HCT116 (cell line): ENCODE data around the gene MLPH. TPM values are rescaled to one million over a fixed set of nuclear protein-coding genes. Genes with fewer than 3 reads are reported as not detected.

Source experiments
- ATAC-seq: fragments of 200-7000 bp; cut with Tn5 transposase; 2 replicates; pipeline ENCODE4 v1.9.1; 2020; ENCODE audit warnings: mild to moderate bottlenecking, moderate library complexity
- BruUV-seq: library from RNA; stranded (reverse); fragments of 400-500 nt; replicated peaks from 2 replicates; lab custom pipeline; 2021; lab: Mats Ljungman, UMichigan
- CTCF ChIA-PET: fragments of 300-600 bp; sonication (Branson Sonifier 250); formaldehyde crosslinking; loops from one replicate; lab custom pipeline; 2021; ENCODE audit warnings: antibody characterized with exemption; lab: Charles Lee
- POLR2A ChIA-PET: fragments of 300-600, 350-600 bp; sonication (Branson Sonifier 250); formaldehyde crosslinking; loops from one replicate; lab custom pipeline; 2021; ENCODE audit warnings: antibody characterized with exemption; lab: Charles Lee
- RAD21 ChIA-PET, 2 experiments: fragments of 300-600 bp; sonication (Branson Sonifier 250); formaldehyde crosslinking; loops; one replicate each; lab custom pipeline; 2023; ENCODE audit warnings: low total read pairs in 2 of 2; ENCODE audit not compliant: uncharacterized antibody in 2 of 2, unreplicated experiment in 2 of 2, low non-redundant PET in 1 of 2; lab: Charles Lee
- DNase-seq: peaks from one replicate; pipeline ENCODE4 v3.0.0-alpha.2; 2010; ENCODE audit warnings: low read depth, low spot score
- H2AFZ ChIP-seq: fragments of 200-600 bp; shearing (Covaris generic), sonication (generic); 2 replicates; pipeline ENCODE4 v1.6.1; 2017; ENCODE audit warnings: low read depth, mixed run types, mixed read lengths, antibody characterized with exemption, low read length; ENCODE audit not compliant: poor library complexity, severe bottlenecking
- H3K27ac ChIP-seq: 2 replicates; pipeline ENCODE4 v1.5.1; 2012; ENCODE audit warnings: low read depth, low read length
- H3K27me3 ChIP-seq: fragments of 200-600 bp; sonication (generic); 2 replicates; pipeline ENCODE4 v1.6.1; 2016; ENCODE audit warnings: mixed run types, low read length, mixed read lengths; ENCODE audit not compliant: insufficient read depth
- H3K36me3 ChIP-seq, 2 experiments: fragments of 200-500 bp in 1 of 2; fragments of 200-600 bp in 1 of 2; sonication (Bioruptor generic) in 1 of 2; sonication (generic) in 1 of 2; 2 replicates each; pipeline versions ENCODE4 v1.5.1 to v1.6.1; 2014 to 2016; ENCODE audit warnings: low read length in 2 of 2, inconsistent platforms in 1 of 2, mixed read lengths in 1 of 2, mixed run types in 1 of 2; ENCODE audit not compliant: insufficient read depth in 2 of 2, control insufficient read depth in 1 of 2
- H3K4me1 ChIP-seq, 2 experiments: fragments of 200-600 bp in 1 of 2; sonication (generic) in 1 of 2; 2 replicates each; pipeline versions ENCODE4 v1.5.1 to v1.6.1; 2012 to 2017; ENCODE audit warnings: low read length in 2 of 2, inconsistent platforms in 1 of 2, mild to moderate bottlenecking in 1 of 2, mixed read lengths in 1 of 2, mixed run types in 1 of 2, moderate library complexity in 1 of 2; ENCODE audit not compliant: insufficient read depth in 2 of 2, control insufficient read depth in 1 of 2
- H3K4me2 ChIP-seq: fragments of 200-600 bp; sonication (generic); 2 replicates; pipeline ENCODE4 v1.6.1; 2017; ENCODE audit warnings: mixed run types, low read length, mixed read lengths
- H3K4me3 ChIP-seq, 2 experiments: fragments of 200-600 bp in 1 of 2; sonication (generic) in 1 of 2; replicated peaks in 1 of 2; 2 replicates each; pipeline ENCODE4 v1.5.1; 2011 to 2016; ENCODE audit warnings: low read length in 2 of 2, control low read depth in 1 of 2, low read depth in 1 of 2, mild to moderate bottlenecking in 1 of 2, mixed read lengths in 1 of 2, mixed run types in 1 of 2
- H3K79me2 ChIP-seq: fragments of 200-600 bp; sonication (generic); 2 replicates; pipeline ENCODE4 v1.6.1; 2017; ENCODE audit warnings: mild to moderate bottlenecking, mixed run types, low read length, moderate library complexity, mixed read lengths; ENCODE audit not compliant: insufficient read depth
- H3K9ac ChIP-seq: fragments of 200-600 bp; sonication (generic); 2 replicates; pipeline ENCODE4 v1.6.1; 2016; ENCODE audit warnings: low read length, mixed read lengths
- H3K9me2 ChIP-seq: fragments of 200-600 bp; sonication (generic), shearing (Covaris generic); 2 replicates; pipeline ENCODE4 v1.6.1; 2017; ENCODE audit warnings: mixed run types, mild to moderate bottlenecking, moderate library complexity; ENCODE audit not compliant: insufficient read depth
- H3K9me3 ChIP-seq, 2 experiments: fragments of 200-500 bp in 1 of 2; fragments of 200-600 bp in 1 of 2; sonication (Bioruptor generic) in 1 of 2; sonication (generic) in 1 of 2; 2 replicates each; pipeline ENCODE4 v1.6.1; 2014 to 2017; ENCODE audit warnings: low read length in 2 of 2, mixed read lengths in 2 of 2, inconsistent platforms in 1 of 2, low read depth in 1 of 2, mild to moderate bottlenecking in 1 of 2, mixed run types in 1 of 2, moderate library complexity in 1 of 2; ENCODE audit not compliant: control insufficient read depth in 1 of 2, insufficient read depth in 1 of 2
- H4K20me1 ChIP-seq: fragments of 200-600 bp; sonication (generic), shearing (Covaris generic); 2 replicates; pipeline ENCODE4 v1.6.1; 2017; ENCODE audit warnings: mixed run types, mild to moderate bottlenecking, moderate library complexity; ENCODE audit not compliant: insufficient read depth
- ATF3 ChIP-seq: IDR thresholded peaks from 2 replicates; pipeline ENCODE4 v1.6.1; 2012
- CBX3 ChIP-seq: IDR thresholded peaks from 2 replicates; pipeline ENCODE4 v1.6.1; 2012; ENCODE audit warnings: low read depth
- CEBPB ChIP-seq: IDR thresholded peaks from 2 replicates; pipeline ENCODE4 v1.6.1; 2012; ENCODE audit warnings: low read depth
- CTCF ChIP-seq, 3 experiments: fragments of 200-600 bp in 1 of 3; sonication (generic) in 1 of 3; IDR thresholded peaks in 2 of 3; conservative IDR thresholded peaks in 1 of 3; 2 replicates each; pipeline ENCODE4 v1.5.1; 2012 to 2017; ENCODE audit warnings: low read depth in 2 of 3, low read length in 2 of 3, antibody characterized with exemption in 1 of 3, borderline replicate concordance in 1 of 3, control low read depth in 1 of 3, mild to moderate bottlenecking in 1 of 3, mixed read lengths in 1 of 3, mixed run types in 1 of 3, moderate library complexity in 1 of 3; ENCODE audit not compliant: insufficient read depth in 1 of 3
- EGR1 ChIP-seq: IDR thresholded peaks from 2 replicates; pipeline ENCODE4 v1.6.1; 2012; ENCODE audit warnings: low read depth
- ELF1 ChIP-seq: IDR thresholded peaks from 2 replicates; pipeline ENCODE4 v1.6.1; 2012; ENCODE audit warnings: low read depth, borderline replicate concordance
- EZH2 ChIP-seq: fragments of 200-600 bp; sonication (generic); IDR thresholded peaks from 2 replicates; pipeline ENCODE4 v1.6.1; 2017; ENCODE audit warnings: antibody characterized with exemption, mixed run types
- EZH2phosphoT487 ChIP-seq: fragments of 200-600 bp; IDR thresholded peaks from 2 replicates; pipeline ENCODE4 v1.6.1; 2018; ENCODE audit warnings: antibody characterized with exemption, borderline replicate concordance
- FOSL1 ChIP-seq: IDR thresholded peaks from 2 replicates; pipeline ENCODE4 v1.6.1; 2012; ENCODE audit warnings: low read depth
- JUND ChIP-seq: IDR thresholded peaks from 2 replicates; pipeline ENCODE4 v1.6.1; 2012
- POLR2A ChIP-seq: IDR thresholded peaks from 2 replicates; pipeline ENCODE4 v1.7.0; 2011; ENCODE audit warnings: borderline replicate concordance; ENCODE audit not compliant: insufficient read depth, insufficient read length; ENCODE audit errors: extremely low read depth
- POLR2AphosphoS5 ChIP-seq: IDR thresholded peaks from 2 replicates; pipeline ENCODE4 v1.6.1; 2011; ENCODE audit warnings: mild to moderate bottlenecking, low read depth, low read length, moderate library complexity
- RAD21 ChIP-seq: IDR thresholded peaks from 2 replicates; pipeline ENCODE4 v1.6.1; 2012; ENCODE audit warnings: low read depth, mild to moderate bottlenecking
- REST ChIP-seq: IDR thresholded peaks from 2 replicates; pipeline ENCODE4 v1.6.1; 2012; ENCODE audit warnings: low read depth
- SIN3A ChIP-seq: IDR thresholded peaks from 2 replicates; pipeline ENCODE4 v1.6.1; 2012; ENCODE audit warnings: low read depth
- SRF ChIP-seq: IDR thresholded peaks from 2 replicates; pipeline ENCODE4 v1.6.1; 2012; ENCODE audit warnings: low read depth
- TCF7L2 ChIP-seq: IDR thresholded peaks from 2 replicates; pipeline ENCODE4 v1.7.0; 2011; ENCODE audit warnings: borderline replicate concordance, inconsistent platforms; ENCODE audit not compliant: insufficient read depth, insufficient read length; ENCODE audit errors: extremely low read depth
- ZBTB33 ChIP-seq: IDR thresholded peaks from 2 replicates; pipeline ENCODE4 v1.6.1; 2011; ENCODE audit warnings: mild to moderate bottlenecking, low read length, moderate library complexity; ENCODE audit not compliant: insufficient replicate concordance; ENCODE audit errors: extremely low read depth
- ZFX ChIP-seq: fragments of 450-650 bp; IDR thresholded peaks from 2 replicates; pipeline ENCODE4 v1.6.1; 2017
- intact Hi-C: fragments of 100-400 bp; cut with micrococcal nuclease; formaldehyde crosslinking; loops from 2 replicates; pipeline ENCODE4 v1.10.0; 2022
- total RNA-seq: library from RNA; stranded (reverse); gene quantifications from one replicate; pipeline ENCODE4 v1.2.1, GENCODE V29; 2021; ENCODE audit not compliant: unreplicated experiment

Gene MLPH
- total RNA-seq, 1 experiment from 2014 or later = 81.4 TPM

GRCh38 chr2:237450583-237450982 is 36.5 kb upstream of the MLPH start:
- no peaks in the 10 kb centered on the region for H3K27me3 ChIP-seq
- no peaks in the 10 kb centered on the region for H3K9me3 ChIP-seq
- H4K20me1 ChIP-seq = no peaks in the 10 kb centered on the region
- DNase-seq (no peak), ATAC-seq (no peak)
- no peaks in the 10 kb centered on the region for H3K9me2 ChIP-seq
- BruUV-seq = no TSS peak
- no peak overlapping the region for H3K4me2 ChIP-seq
- no peak overlapping the region for H3K27ac ChIP-seq
- TF ChIP-seq JUND (no peak), EZH2 (no peak), SRF (no peak), POLR2AphosphoS5 (no peak), ZBTB33 (no peak), CTCF (IDR thresholded peaks at IDR 0.05 in 2 of 3, conservative IDR thresholded peaks at IDR 0.05 in 1 of 3; ENCODE audit: borderline replicate concordance in 1 of 3, insufficient read depth in 1 of 3, low read depth in 2 of 3, low read length in 2 of 3) (no peak), EZH2phosphoT487 (no peak), ZFX (no peak), POLR2A (no peak), ELF1 (no peak), REST (no peak), TCF7L2 (no peak), CBX3 (no peak), RAD21 (no peak), EGR1 (no peak), FOSL1 (no peak), ATF3 (no peak), CEBPB (no peak), SIN3A (no peak)
- no peak overlapping the region for H3K4me3 ChIP-seq
- H2AFZ ChIP-seq = no peak overlapping the region
- RAD21 ChIA-PET = no interaction called here
- no peak overlapping the region for H3K9ac ChIP-seq
- peaks cover 0 to 2% of the 10 kb centered on the region in 2 experiments; a peak in 2 of 4 replicates for H3K4me1 ChIP-seq
- POLR2A ChIA-PET = no interaction called here
- H3K79me2 ChIP-seq = no peaks in the 10 kb centered on the region
- CTCF ChIA-PET = interaction anchor here (1.1 kb wide), 1 partner anchor 285 kb away, joined by 3 read pairs; no protein-coding TSS in a partner anchor
- intact Hi-C loops = no loop called here
- H3K36me3 ChIP-seq = no peaks in the 10 kb centered on the region
